Stimulated activated CD8-positive, alpha-beta memory T cell treated with anti-CD3 and anti-CD28 coated beads, Interleukin-15, amount 100 ng/mL, for 4 hours (primary cell): ENCODE results near the gene DHRSX.
"Not testable (repeated sequence)": the region's sequence is repeated elsewhere in the genome, so short reads cannot be mapped to it uniquely, and the experiment has no call there.

Experiments
- DNase-seq, 2 donors: peaks; one replicate each; pipeline ENCODE4 v3.0.0-alpha.2; 2020; ENCODE audit warnings: low read depth in 2 of 2

Gene DHRSX

DNA sequence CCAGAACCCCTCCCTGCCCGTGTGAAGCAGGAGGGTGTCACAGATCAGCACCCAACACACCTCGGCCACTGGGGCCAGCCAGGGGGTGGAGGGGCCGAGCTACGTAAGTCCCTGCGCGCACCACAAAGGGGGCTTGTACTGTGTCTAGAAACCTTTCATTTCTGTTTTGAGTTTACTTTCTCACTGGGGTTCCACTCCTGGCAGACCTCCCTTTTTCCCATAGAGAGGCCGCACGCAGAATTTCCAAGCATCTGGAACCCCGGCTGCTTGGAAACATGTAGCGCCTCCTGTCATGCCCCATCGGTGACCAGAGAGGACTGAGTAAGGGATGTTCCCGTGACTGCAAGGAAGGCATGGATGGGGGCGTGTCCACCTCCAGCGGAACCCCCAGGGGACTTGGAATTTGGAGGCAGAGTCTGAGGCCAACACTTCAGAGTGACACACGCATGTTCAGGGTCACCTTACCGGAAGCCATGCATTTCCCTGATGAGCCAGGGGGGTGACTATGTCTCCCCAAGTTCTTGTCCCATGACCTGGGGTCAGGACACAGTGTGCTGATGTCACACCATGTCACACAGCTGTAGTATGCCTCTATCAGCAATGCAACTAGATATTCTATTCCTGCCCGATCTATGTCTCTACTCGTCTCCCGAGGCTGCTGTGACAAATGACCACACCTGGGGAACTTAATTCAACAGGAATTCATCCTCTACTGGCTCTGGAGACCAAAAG, 105.3 kb downstream of the DHRSX start:
- no peak for DNase-seq

DNA sequence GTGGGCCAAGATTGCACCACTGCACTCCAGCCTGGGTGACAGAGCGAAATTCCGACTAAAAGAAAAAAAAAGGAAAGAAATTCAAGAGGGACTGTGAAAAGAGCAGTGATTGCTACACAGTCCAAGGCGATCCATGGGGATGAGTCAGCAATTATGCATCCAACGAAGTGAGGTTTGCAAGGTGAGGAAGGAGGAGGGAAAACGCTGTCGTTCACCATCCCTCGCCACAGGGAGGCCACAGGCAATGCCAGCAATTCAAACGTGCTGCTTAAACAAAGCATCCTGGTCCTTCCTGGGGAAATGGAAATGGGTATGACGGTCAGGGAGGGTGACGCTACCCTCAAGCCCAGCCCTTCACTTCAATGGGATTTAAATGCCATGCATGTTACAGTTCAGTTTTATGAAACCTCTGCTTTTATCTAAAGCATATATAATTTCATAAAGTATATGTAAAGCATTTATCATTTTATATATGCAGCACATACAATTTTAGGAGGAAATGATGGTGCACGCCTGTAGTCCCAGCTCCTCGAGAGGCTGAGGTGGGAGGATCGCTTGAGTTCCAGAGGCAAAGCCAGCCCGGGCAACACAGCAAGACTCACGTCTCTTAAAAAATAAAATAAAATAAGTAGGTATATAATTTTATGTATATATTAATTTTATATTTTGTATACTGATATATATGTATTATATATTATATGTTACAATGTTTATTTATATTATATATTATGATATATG, 108.7 kb downstream of the DHRSX start:
- no peak for DNase-seq

DNA sequence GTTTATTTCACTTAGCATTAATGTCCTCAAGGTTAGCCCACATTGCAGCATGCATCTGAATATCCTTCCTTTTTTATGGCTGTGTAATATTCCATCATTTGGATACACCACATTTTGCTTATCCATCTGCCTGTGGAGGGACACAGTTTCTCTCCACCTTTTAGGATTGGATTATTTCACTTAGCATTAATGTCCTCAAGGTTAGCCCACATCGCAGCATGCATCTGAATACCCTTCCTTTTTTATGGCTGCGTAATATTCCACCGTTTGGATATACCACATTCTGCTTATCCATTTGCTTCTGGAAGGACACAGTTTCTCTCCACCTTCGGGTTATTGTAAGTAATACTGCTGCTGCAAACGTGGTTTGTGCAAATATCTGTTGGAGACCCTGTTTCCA, 110.0 kb downstream of the DHRSX start:
- DNase-seq, result no peak

DNA sequence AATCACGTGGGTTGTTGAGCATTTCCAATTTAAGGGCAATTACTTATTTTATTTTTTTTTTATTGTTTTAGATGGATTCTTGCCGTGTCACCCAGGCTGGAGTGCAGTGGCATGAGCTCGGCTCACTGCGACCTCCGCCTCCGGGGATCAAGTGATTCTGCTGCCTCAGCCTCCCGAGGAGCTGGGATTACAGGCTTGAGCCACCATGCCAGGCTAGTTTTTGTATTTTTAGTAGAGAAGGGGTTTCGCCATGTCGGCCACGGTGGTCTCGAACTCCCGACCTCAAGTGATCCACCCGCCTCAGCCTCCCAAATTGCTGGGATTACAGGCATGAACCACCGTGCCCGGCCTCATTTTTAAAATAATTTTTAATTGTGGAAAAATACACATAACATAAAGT, 111.0 kb downstream of the DHRSX start:
- not testable (repeated sequence) for DNase-seq

DNA sequence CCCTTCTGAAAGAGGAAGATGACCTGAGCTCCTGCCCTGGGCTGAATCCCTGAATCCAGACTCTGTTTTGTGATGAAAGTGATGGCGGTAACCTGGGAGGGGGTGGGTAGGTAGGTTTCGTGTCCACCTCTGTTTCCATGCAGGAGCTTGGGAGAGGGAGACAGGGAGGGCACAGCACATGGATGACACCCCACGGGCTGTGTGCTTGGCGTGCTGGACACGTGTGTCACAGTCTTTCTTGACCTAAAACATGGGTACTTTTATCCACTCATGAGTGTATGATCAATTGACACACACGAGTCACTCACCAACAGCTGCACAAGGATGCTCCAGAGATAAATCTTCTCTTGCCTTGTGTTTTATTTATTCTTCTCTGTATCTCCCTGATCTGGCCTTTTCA, 111.5 kb downstream of the DHRSX start:
- no peak for DNase-seq

DNA sequence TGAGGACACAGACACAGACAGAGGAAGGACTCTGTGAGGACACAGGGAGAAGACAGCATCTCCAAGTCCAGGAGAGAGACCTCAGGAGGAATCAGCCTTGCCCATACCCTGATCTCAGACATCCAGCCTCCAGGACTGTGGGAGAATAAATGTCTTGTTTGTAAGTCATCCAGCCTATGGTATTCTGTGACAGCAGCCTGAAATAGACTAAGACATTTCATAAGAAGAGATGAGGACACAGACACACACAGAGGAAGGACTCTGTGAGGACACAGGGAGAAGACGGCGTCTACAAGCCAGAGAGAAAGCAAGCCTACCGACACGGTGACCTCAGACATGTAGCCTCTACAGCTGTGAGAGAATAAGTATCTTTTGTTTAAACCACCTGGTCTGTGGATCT, 112.1 kb downstream of the DHRSX start:
- no peak for DNase-seq

DNA sequence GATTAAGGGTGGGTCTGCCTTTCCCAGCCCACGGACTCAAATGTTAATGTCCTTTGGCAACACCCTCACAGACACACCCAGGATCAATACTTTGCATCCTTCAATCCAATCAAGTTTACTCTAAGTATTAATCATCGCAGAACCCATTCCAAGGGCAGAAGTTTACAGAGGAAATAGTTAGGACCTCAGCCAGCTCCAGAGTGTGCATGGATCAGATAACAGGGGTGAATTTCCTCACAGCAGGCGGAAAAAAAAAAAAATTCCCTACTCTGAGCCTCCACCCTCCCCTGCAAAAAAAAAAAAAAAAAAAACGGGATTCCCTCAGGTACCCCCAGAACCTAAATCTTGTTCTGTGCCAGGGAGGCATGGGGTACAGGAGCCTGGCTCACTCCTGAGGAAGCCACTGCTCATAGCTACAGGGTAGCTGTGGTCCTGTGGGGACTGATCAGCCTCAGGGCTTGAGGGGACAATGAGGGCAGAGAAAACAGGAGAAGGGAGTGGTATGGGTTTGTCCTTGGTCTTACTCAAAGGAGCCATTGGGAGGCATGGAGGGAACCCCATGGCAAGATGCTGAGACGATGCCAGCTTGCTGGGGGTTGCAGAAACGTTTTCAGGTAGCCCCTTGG, 113.0 kb downstream of the DHRSX start:
- DNase-seq, result no peak

DNA sequence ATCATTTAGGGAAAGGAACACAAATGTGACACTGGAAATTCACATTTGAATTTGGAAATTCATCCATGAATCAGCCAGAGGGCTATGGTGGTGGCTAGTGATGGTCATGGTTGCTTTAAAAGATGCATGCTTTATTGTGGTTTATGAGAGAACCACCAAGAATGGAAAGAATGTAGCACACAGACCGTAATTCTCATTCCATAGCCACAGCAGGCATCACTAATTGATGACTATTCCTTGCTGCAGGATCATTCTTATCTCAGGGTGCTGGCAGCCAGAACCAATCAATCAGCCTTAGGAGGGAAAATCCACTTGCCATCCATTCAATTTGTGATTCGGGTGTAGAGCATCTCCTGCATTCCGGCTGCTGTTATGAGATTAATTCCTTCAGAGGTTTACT, 115.6 kb downstream of the DHRSX start:
- DNase-seq, result no peak

DNA sequence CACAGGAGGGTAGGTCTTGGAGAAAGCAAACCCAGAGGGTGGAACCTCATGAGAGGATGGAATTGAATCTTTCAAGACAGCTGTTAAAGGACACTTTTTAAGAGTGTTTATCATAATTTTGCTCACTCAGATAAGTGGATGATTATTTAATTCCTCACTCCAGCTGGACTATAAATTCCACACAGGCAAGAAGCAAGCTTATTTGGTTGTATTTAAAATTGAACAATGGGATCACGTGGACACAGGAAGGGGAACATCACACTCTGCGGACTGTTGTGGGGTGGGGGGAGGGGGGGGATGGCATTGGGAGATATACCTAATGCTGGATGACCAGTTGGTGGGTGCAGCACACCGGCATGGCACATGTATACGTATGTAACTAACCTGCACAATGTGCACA, 116.3 kb downstream of the DHRSX start:
- no peak for DNase-seq

DNA sequence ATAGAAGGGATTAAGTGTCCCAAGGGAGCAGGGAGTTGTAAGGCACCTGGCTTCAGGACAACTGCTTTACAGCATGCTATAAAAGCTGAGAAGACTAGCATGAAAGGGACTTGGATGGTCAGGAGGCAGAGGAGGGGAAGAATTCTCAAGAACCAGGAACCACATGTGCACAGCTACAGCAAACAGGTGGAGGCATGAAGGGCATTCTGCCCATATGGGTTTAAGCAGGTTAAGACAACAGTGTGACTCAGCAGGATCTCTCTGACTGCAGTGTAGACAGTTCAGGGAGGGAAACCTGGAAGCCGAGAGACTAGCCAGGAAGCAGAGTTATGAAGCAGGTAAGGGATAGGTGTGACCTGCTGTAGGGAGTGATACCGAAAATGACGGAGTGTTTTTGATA, 117.0 kb downstream of the DHRSX start:
- DNase-seq, result no peak

DNA sequence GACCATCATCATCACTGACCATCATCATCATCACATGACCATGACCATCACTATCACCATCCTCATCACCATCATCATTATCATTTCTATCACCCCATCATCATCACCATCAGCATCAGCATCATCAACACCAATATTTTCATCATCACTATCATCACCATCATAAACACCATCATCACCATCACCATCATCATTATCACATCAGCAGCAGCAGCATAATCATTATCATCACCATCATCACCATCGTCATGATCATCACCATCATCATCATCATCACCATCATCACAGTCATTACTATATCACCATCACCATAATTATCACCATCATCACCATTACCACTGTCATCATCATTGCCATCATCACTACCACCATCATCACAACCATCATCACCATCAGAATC, 117.6 kb downstream of the DHRSX start:
- no peak for DNase-seq

DNA sequence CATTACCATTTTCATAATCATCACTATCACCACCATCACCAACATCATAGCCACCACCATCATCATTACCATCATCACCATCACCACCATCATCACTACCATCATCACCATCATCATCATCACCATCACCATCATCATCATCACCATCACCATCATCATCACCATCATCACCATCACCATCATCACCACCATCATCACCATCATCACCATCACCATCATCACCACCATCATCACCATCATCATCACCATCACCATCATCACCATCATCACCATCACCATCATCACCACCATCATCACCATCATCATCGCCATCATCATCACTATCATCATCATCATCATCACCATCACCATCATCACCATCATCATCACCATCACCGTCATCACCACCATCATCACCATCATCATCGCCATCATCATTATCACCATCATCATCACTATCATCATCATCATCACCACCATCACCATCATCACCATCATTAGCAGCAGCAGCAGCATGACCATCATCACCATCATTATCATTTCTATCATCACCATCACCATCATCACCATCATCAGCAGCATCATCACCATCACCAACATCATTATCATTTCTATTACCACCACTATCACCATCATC, 118.2 kb downstream of the DHRSX start:
- DNase-seq, result not testable (repeated sequence)

DNA sequence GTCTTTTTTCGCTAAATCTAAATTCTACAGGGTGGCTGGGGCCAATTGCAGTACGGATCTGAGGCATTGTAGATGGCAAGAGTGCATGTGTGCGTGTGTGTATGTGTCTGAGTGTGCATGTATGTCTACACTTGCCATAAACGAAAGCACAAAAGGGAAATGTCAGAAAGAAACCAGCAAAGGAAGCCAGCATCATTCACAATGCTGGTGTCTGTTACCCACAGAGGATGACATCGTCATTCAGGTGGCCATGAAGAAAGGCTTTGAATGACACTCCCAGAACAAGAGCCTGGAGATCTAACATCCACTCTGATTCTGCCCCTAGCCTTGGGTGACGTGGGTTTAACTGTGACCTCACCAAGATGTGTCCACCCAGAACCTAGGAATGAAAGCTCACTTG, 124.6 kb downstream of the DHRSX start:
- DNase-seq, result no peak

DNA sequence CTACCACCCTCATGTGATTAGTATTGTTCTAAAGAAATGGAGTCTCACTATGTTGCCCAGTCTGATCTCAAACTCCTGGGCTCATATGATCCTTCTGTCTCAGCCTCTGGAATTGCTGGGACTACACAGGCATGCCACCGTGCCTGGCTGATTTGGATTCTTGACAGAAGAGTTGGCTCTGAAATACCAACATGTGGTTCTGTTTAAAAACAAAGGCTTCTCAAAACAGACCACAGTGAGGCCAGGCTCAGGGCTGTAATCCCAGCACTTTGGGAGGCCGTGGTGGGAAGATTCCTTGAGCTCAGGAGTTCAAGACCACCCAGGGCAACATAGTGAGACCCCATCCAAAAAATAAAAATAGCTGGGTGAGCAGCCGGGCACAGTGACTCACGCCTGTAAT, 126.7 kb downstream of the DHRSX start:
- no peak for DNase-seq

DNA sequence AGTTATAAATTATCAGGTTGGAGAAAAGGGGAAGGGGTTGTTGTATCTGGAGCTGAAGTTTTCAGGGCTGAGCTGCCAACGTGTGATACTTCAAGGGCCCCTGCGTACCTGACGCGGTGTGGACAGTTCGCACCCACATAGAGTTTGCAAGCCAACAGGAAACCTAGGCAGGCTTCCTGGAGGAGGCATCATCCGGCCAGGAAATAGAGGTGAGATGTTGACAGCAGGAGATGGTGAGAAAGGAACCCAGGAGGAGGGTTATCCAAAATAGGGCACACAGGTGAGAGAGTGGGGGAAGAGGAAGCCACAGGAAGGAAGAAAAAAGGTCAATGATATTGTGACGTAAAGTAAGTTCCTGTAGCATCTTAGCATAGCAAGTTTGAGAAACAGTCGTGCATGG, 127.2 kb downstream of the DHRSX start:
- no peak for DNase-seq

DNA sequence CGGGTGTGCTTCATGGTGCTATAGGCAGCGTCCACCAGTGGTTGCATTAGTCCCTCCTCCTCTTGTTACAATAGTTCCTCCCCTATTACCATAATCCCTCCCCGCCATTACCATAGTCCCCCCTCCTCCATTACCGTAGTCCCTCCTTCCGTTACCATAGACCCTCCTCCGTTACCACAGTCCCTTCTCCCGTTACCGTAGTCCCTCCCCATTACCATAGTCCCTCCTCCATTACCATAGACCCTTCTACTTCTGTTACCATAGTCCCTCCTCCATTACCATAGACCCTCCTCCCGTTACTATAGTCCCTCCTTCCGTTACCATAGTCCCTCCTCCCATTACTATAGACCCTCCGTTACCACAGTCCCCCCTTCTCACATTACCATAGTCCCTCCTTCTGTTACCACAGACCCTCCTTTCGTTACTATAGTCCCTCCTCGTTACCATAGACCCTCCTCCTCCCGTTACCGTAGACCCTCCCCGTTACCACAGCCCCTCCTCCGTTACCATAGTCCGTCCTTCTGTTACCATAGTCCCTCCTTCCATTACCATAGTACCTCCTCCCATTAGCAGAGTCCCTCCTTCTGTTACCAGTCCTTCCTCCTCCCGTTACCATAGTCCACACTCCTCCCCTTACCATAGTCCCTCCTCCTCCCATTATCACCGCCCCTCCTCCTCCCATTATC, 129.6 kb downstream of the DHRSX start:
- no peak for DNase-seq

DNA sequence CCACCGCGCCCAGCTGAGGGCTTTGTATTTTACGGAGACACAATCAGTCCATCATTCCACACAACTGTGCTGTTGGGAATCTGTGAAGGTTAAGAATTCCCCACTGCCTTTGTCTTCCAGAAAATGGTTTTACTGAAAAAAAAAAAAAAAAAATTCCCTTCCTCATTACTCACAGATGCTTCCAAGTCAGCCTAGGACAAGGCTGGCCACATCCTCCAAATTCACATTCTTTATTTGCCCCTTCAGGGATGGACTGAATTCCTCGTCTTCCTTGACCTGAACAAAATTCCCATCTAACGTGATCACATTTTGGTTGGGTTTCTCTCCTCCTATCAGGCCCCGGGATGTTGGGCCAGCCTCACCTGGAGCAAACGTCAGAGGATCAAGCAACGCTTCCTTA, 130.3 kb downstream of the DHRSX start:
- DNase-seq, result no peak

DNA sequence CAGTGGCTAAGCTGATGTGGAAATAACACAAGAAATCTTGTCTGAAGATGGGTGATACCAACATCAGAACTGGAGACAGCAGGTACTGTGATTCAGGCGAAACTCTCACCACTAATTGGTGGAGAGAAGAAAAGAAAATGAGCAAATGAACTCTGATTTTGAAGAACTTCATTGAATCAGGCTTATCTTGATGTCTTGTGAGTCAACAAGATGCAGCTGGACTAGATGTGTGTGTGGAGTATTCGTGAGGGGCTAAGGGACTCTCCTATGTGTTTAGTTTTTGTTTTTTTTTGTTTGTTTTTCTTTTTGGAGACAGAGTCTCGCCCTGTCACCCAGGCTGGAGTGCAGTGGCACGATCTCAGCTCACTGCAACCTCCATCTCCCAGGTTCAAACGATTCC, 131.6 kb downstream of the DHRSX start:
- no peak for DNase-seq

DNA sequence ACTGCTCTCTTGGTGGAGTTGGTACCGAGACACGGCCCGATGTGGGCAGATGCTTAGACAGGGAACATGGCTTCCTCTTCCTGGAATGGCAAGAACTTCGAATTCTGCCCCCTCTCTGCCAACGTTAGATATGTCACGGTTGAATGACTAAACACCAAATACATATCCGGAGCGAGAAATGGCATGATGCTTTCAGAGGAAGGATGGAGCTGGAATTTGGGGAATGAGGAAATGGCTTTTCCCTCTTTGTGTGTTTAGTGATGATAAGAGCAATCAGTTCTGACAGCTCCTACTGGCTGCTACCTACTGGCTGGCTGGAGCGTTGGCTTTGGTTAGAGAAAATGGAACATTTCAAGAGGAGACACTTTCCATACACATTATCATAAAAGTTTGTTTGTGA, 140.0 kb downstream of the DHRSX start:
- DNase-seq, result no peak

DNA sequence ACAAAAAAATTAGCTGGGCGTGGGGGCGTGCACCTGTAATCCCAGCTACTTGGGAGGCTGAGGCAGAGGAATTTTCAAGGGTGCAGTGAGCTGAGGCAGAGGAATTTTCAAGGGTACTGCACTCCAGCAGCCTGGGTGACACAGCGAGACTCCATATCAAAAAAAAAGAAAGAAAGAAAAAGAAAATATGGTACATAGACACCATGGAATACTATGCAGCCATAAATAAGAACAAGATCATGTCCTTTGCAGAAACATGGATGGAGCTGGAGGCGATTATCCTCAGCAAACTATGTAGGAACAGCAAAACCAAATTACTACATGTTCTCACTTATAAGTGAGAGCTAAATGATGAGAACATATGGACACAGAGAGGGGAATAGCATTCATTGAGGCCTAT, 141.3 kb downstream of the DHRSX start:
- DNase-seq, result not testable (repeated sequence)

DNA sequence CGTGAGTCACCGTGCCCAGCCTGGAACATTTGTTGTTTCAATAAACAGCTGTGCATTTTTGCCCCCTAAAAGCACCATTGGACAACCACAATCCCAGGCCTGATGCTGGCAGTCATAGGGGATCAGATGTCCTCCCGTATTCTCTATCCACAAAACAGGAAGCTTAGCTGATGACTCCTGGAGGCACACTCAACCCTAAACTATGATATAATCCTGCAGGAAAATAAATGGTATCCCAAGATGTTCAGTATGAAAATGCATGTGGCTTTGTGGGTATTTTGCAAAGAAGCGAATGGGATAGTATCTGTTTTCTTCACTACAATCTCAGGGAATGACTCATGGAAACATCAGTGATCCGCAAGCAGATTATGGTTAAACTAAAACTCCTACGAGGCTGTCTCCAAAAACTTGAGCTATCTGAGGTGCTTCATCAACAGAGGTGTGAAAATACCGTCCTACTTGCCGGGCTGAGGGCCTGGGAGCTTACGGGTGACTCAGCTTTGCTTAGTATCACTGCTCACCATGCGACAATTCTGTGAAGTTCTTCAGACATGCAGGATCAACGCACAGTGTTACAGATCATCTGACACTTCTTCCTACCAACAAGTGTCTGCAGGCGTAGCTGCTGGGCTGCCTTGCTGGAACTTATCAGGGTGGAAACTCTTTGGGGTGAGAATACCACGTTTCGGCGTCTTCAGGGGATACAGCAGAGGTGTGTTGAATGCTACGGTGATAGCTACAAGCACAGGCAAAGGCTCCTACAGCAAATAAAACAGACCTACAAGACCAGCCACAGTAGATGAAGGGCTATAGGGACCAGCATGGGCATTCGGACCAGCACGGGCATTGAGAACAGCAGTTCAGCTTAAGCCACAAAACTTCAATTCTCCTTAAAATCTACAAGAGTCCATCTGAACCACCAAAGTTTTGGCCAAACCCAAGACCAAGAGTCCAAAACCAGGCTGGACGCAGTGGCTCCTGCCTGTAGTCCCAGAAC, 148.5 kb downstream of the DHRSX start:
- no peak for DNase-seq
